Sigmoid colon (tissue), 7 donors: ENCODE measurements around the gene TCF15. TPM values are rescaled to one million over a fixed set of nuclear protein-coding genes. Genes with fewer than 3 reads are reported as not detected.
A peak's percentile ranks its signal among the peaks of the same experiment; 100 is the strongest.

Source experiments
- DNase-seq: peaks from one replicate; pipeline ENCODE4 v3.0.0-alpha.2; 2019
- H3K27ac ChIP-seq, 4 donors: fragments of 200-600 bp; sonication (generic); one replicate each; pipeline ENCODE4 v1.5.1; 2016 to 2019; ENCODE audit warnings: mild to moderate bottlenecking in 1 of 4
- H3K27me3 ChIP-seq, 3 donors: fragments of 200-600 bp; sonication (generic); one replicate each; pipeline ENCODE4 v1.5.1; 2019; ENCODE audit warnings: mild to moderate bottlenecking in 1 of 3
- H3K36me3 ChIP-seq, 4 donors: fragments of 200-600 bp; sonication (generic); one replicate each; pipeline ENCODE4 v1.5.1; 2016 to 2019
- H3K4me1 ChIP-seq, 4 donors: fragments of 200-600 bp; sonication (generic); one replicate each; pipeline ENCODE4 v1.5.1; 2017 to 2019
- H3K4me3 ChIP-seq, 4 donors: fragments of 200-600 bp; sonication (generic); one replicate each; pipeline ENCODE4 v1.5.1; 2017 to 2019; ENCODE audit warnings: mild to moderate bottlenecking in 2 of 4, moderate library complexity in 1 of 4
- H3K9me3 ChIP-seq, 4 donors: fragments of 200-600 bp in 3 of 4; sonication (generic) in 3 of 4; one replicate each; pipeline versions ENCODE4 v1.5.1 to v1.6.1; 2013 to 2019
- CTCF ChIP-seq, 4 experiments: fragments of 450-650 bp in 3 of 4; fragments of 200-600 bp in 1 of 4; IDR thresholded peaks; one replicate each; pipeline ENCODE4 v1.5.1; 2016 to 2019; ENCODE audit warnings: antibody characterized with exemption in 4 of 4, mild to moderate bottlenecking in 3 of 4, moderate library complexity in 2 of 4
- EP300 ChIP-seq, 4 donors: sonication (generic); formaldehyde crosslinking; IDR thresholded peaks; one replicate each; pipeline ENCODE4 v1.6.1; 2017; ENCODE audit warnings: antibody characterized with exemption in 4 of 4
- POLR2A ChIP-seq, 2 donors: fragments of 450-650 bp; IDR thresholded peaks; one replicate each; pipeline ENCODE4 v1.6.1; 2016; ENCODE audit warnings: antibody characterized with exemption in 2 of 2, mild to moderate bottlenecking in 2 of 2, moderate library complexity in 2 of 2
- POLR2AphosphoS5 ChIP-seq, 4 donors: sonication (generic); formaldehyde crosslinking; IDR thresholded peaks; one replicate each; pipeline ENCODE4 v1.6.1; 2017; ENCODE audit warnings: antibody characterized with exemption in 4 of 4
- WGBS, 2 donors: extraction: QIAGEN DNeasy Blood & Tissue Kit; methylation state at CpG; one replicate each; pipeline ENCODE4 v1.1.7; 2013; 5-methylcytosine and 5-hydroxymethylcytosine counted together
- intact Hi-C: fragments of 100-400 bp; cut with DNase I; formaldehyde crosslinking; loops from one replicate; pipeline ENCODE4 v1.15.1; 2023
- polyA plus RNA-seq, 3 donors: library from polyadenylated mRNA; stranded (reverse); fragments of 200-250 nt; gene quantifications; one replicate each; pipeline ENCODE4 v1.2.3, GENCODE V29; 2013
- total RNA-seq, 4 donors: library from RNA; depleted of rRNA; stranded (reverse); fragments of >200 nt; gene quantifications; one replicate each; pipeline ENCODE4 v1.1.0, GENCODE V29; 2016
- donor health status: healthy with polysubstance abuse.
- donor health status: Bipolar disorder and iron deficiency.
- donor health status: healthy.

The TCF15 gene
- total and polyA plus RNA-seq, 7 donors: 0.20 to 0.66 (median 0.36) TPM; not detected in 4

GRCh38 chr20:654417-654750 lies 44.3 kb upstream of the TCF15 start:
- Histone ChIP-seq H3K27ac (no peak overlapping the region), H3K36me3 (peaks cover 0 to 13% (median 6%) of the 10 kb centered on the region in 4 donors), H3K4me1 (peaks cover 0 to 22% (median 19%) of the 10 kb centered on the region in 4 donors), H3K9me3 (no peaks in the 10 kb centered on the region), H3K27me3 (peaks cover 0 to 12% (median 0%) of the 10 kb centered on the region in 3 donors), H3K4me3 (no peak overlapping the region)
- no peak for DNase-seq
- intact Hi-C loops: loop anchor here (5.0 kb wide), 2 partner anchors 112 to 302 kb away; partner anchors contain the start of gene CSNK2A1
- TF ChIP-seq EP300 (IDR thresholded peaks at IDR 0.05) (no peak), POLR2AphosphoS5 (IDR thresholded peaks at IDR 0.05) (no peak), CTCF (IDR thresholded peaks at IDR 0.05) (no peak)
- WGBS, 2 donors: 88 to 94% methylated on average over 3 of the region's 3 CpGs

- Histone ChIP-seq H3K27me3 (peaks cover 0 to 6% (median 0%) of the 10 kb centered on the region in 3 donors), H3K4me1 (peaks cover 0 to 22% (median 19%) of the 10 kb centered on the region in 4 donors), H3K4me3 (peak overlapping the region; percentile 68 to 86 (median 76)), H3K9me3 (no peaks in the 10 kb centered on the region), H3K27ac (peak overlapping the region; percentile 84 to 90 (median 87)), H3K36me3 (peaks cover 0 to 19% (median 10%) of the 10 kb centered on the region in 4 donors)
- TF ChIP-seq POLR2AphosphoS5 (IDR thresholded peaks at IDR 0.05): no peak
- TF ChIP-seq CTCF (IDR thresholded peaks at IDR 0.05): no peak
- TF ChIP-seq POLR2A (IDR thresholded peaks at IDR 0.05): no peak
- intact Hi-C loops: loop anchor here (2.0 to 5.0 kb wide), 3 partner anchors 112 to 302 kb away; partner anchors contain the start of gene CSNK2A1
- no peak for DNase-seq
- WGBS, 2 donors: 7 to 26% methylated on average over 31 of the region's 31 CpGs
Measured at GRCh38 chr20:653590-654416, 43.7 kb upstream of the TCF15 start.

GRCh38 chr20:653110-653589 lies 43.0 kb upstream of the TCF15 start, which contains the start of gene SRXN1:
Gene SRXN1 (minus strand): TSS chr20:653200. CDS start chr20:653185, 15 bp downstream.
- intact Hi-C loops: loop anchor here (2.0 to 5.0 kb wide), 3 partner anchors 111 to 301 kb away; partner anchors contain the start of gene CSNK2A1
- H3K4me1 ChIP-seq: peaks cover 0 to 22% (median 19%) of the 10 kb centered on the region in 4 donors

GRCh38 chr20:652615-653109 lies 42.6 kb upstream of the TCF15 start:
- intact Hi-C loops: loop anchor here (2.0 to 5.0 kb wide), 3 partner anchors 110 to 300 kb away; partner anchors contain the start of gene CSNK2A1
- Histone ChIP-seq H3K27ac (peak overlapping the region; percentile 84 to 90 (median 87)), H3K36me3 (peaks cover 10 to 30% (median 21%) of the 10 kb centered on the region in 4 donors), H3K27me3 (no peaks in the 10 kb centered on the region), H3K4me3 (peak overlapping the region; percentile 68 to 86 (median 76)), H3K4me1 (peaks cover 0 to 22% (median 19%) of the 10 kb centered on the region in 4 donors), H3K9me3 (no peaks in the 10 kb centered on the region)
- TF ChIP-seq CTCF (IDR thresholded peaks at IDR 0.05): no peak
- no peak for TF ChIP-seq POLR2AphosphoS5 (IDR thresholded peaks at IDR 0.05)
- no peak for TF ChIP-seq POLR2A (IDR thresholded peaks at IDR 0.05)
- no peak for TF ChIP-seq EP300 (IDR thresholded peaks at IDR 0.05)
- WGBS, 2 donors: 3 to 7% methylated on average over 36 of the region's 36 CpGs
- peak; percentile 74 for DNase-seq

More at GRCh38 chr20:653110-653589, 43.0 kb upstream of the TCF15 start, which contains the start of gene SRXN1:
- Histone ChIP-seq H3K27me3 (no peaks in the 10 kb centered on the region), H3K9me3 (no peaks in the 10 kb centered on the region), H3K36me3 (peaks cover 5 to 26% (median 16%) of the 10 kb centered on the region in 4 donors), H3K27ac (peak within 1 kb of the TSS; percentile 84 to 90 (median 87)), H3K4me3 (peak within 1 kb of the TSS; percentile 68 to 86 (median 76))
- WGBS, 2 donors: 1% methylated on average over 74 of the region's 74 CpGs
- TF ChIP-seq POLR2AphosphoS5 (IDR thresholded peaks at IDR 0.05) (peak in 3 of 4 donors; percentile 28 to 78 (median 72)), CTCF (IDR thresholded peaks at IDR 0.05) (peak in 1 of 4 experiments; percentile 30), EP300 (IDR thresholded peaks at IDR 0.05) (no peak)
- DNase-seq: peak; percentile 94
